Suprapubic skin (tissue), 4 donors: Measurements from ENCODE around the gene USP2. TPM values are rescaled to one million over a fixed set of nuclear protein-coding genes. Genes with fewer than 3 reads are reported as not detected.
"Not testable (repeated sequence)": the region's sequence is repeated elsewhere in the genome, so short reads cannot be mapped to it uniquely, and the experiment has no call there.

Source experiments
- DNase-seq, 2 donors: peaks; one replicate each; pipeline ENCODE4 v3.0.0-alpha.2; 2019; ENCODE audit warnings: low spot score in 2 of 2
- H3K27ac ChIP-seq: fragments of 200-600 bp; sonication (generic); one replicate; pipeline ENCODE4 v1.5.1; 2019
- H3K27me3 ChIP-seq: fragments of 200-600 bp; sonication (generic); one replicate; pipeline ENCODE4 v1.5.1; 2019
- H3K36me3 ChIP-seq: fragments of 200-600 bp; sonication (generic); one replicate; pipeline ENCODE4 v1.5.1; 2019
- H3K4me1 ChIP-seq: fragments of 200-600 bp; sonication (generic); one replicate; pipeline ENCODE4 v1.5.1; 2019
- H3K4me3 ChIP-seq: fragments of 200-600 bp; sonication (generic); one replicate; pipeline ENCODE4 v1.5.1; 2019; ENCODE audit warnings: mild to moderate bottlenecking
- H3K9me3 ChIP-seq: fragments of 200-600 bp; sonication (generic); one replicate; pipeline ENCODE4 v1.5.1; 2019
- EP300 ChIP-seq: sonication (generic); formaldehyde crosslinking; IDR thresholded peaks from one replicate; pipeline ENCODE4 v1.6.1; 2017; ENCODE audit warnings: antibody characterized with exemption
- POLR2A ChIP-seq, 2 donors: fragments of 450-650 bp; IDR thresholded peaks; one replicate each; pipeline ENCODE4 v1.6.1; 2017; ENCODE audit warnings: antibody characterized with exemption in 2 of 2, mild to moderate bottlenecking in 2 of 2, moderate library complexity in 2 of 2
- POLR2AphosphoS5 ChIP-seq, 3 donors: sonication (generic); formaldehyde crosslinking; IDR thresholded peaks; one replicate each; pipeline ENCODE4 v1.6.1; 2017; ENCODE audit warnings: antibody characterized with exemption in 3 of 3
- WGBS: methylation state at CpG from one replicate; pipeline ENCODE4 v1.1.5; 2018; 5-methylcytosine and 5-hydroxymethylcytosine counted together
- total RNA-seq, 4 donors: library from RNA; depleted of rRNA; stranded (reverse); fragments of >200 nt; gene quantifications; one replicate each; pipeline ENCODE4 v1.1.0, GENCODE V29; 2016
- TF ChIP-seq, protein P1 (sequence below), 2 donors: fragments of 200-600 bp in 1 of 2; fragments of 450-650 bp in 1 of 2; sonication (generic) in 1 of 2; IDR thresholded peaks; one replicate each; pipeline ENCODE4 v1.5.1; 2016 to 2019; ENCODE audit warnings: antibody characterized with exemption in 2 of 2, mild to moderate bottlenecking in 1 of 2, moderate library complexity in 1 of 2

The USP2 gene
- total RNA-seq, 4 donors from 2014 or later, result 5.9 to 25.4 (median 15.2) TPM

DNA sequence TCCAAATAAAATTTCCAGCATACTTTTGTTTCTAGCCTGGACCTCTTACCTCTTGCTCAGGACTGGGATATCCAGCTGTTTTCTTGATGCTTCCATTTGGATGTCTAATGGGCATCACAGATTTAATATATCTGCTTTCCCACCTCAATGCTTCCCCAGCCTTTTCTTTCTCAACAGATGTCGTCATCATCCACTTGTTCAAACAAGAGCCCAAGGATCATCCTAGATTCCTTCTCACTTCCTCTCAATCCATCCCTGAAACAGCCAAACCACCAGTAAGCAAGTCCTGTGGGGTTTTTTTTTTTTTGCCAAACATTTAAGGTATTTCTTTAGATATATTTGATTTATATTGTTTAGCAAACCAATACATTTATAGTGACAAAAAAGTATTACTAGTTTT, 29.0 kb upstream of the USP2 start:
- H3K27ac ChIP-seq, result no peak overlapping the region
- no peaks in the 10 kb centered on the region for H3K27me3 ChIP-seq
- no peak for DNase-seq
- 76% methylated on average over 1 of the region's 1 CpG for WGBS
- no peaks in the 10 kb centered on the region for H3K36me3 ChIP-seq
- TF ChIP-seq POLR2AphosphoS5 (IDR thresholded peaks at IDR 0.05) (no peak), POLR2A (IDR thresholded peaks at IDR 0.05) (no peak), EP300 (no peak)
- TF ChIP-seq, protein P1, sequence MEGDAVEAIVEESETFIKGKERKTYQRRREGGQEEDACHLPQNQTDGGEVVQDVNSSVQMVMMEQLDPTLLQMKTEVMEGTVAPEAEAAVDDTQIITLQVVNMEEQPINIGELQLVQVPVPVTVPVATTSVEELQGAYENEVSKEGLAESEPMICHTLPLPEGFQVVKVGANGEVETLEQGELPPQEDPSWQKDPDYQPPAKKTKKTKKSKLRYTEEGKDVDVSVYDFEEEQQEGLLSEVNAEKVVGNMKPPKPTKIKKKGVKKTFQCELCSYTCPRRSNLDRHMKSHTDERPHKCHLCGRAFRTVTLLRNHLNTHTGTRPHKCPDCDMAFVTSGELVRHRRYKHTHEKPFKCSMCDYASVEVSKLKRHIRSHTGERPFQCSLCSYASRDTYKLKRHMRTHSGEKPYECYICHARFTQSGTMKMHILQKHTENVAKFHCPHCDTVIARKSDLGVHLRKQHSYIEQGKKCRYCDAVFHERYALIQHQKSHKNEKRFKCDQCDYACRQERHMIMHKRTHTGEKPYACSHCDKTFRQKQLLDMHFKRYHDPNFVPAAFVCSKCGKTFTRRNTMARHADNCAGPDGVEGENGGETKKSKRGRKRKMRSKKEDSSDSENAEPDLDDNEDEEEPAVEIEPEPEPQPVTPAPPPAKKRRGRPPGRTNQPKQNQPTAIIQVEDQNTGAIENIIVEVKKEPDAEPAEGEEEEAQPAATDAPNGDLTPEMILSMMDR (IDR thresholded peaks at IDR 0.05), result no peak
- H3K9me3 ChIP-seq, result no peaks in the 10 kb centered on the region
- H3K4me1 ChIP-seq, result no peaks in the 10 kb centered on the region
- no peak overlapping the region for H3K4me3 ChIP-seq

DNA sequence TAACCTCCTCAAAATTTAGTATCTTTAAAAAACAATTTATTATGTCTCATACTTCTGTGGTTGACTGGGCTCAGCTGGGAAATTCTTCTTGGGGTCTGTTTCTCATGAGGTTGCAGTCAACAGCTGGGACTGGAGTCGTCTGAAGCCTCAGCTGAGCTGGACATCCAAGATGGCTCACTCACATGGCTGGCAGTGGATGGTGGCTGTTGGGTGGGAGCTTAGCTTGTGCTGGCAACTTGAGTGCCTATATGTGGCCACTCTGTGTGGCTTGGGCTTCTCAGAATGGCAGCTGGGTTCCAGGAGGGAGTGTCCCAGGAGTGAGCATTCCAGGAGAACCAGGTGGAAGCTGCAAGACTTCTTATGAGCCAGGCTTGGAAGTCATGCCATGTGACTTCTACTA, 28.2 kb upstream of the USP2 start:
- H3K36me3 ChIP-seq, result no peaks in the 10 kb centered on the region
- TF ChIP-seq EP300 (no peak), POLR2A (IDR thresholded peaks at IDR 0.05) (no peak), POLR2AphosphoS5 (IDR thresholded peaks at IDR 0.05) (no peak)
- TF ChIP-seq, protein P1 (IDR thresholded peaks at IDR 0.05), result no peak
- WGBS, result no CpG with 5 or more reads among the region's 1 CpG
- no peaks in the 10 kb centered on the region for H3K4me1 ChIP-seq
- no peaks in the 10 kb centered on the region for H3K27me3 ChIP-seq
- H3K27ac ChIP-seq, result no peak overlapping the region
- DNase-seq, result no peak
- H3K4me3 ChIP-seq, result no peak overlapping the region
- no peaks in the 10 kb centered on the region for H3K9me3 ChIP-seq

DNA sequence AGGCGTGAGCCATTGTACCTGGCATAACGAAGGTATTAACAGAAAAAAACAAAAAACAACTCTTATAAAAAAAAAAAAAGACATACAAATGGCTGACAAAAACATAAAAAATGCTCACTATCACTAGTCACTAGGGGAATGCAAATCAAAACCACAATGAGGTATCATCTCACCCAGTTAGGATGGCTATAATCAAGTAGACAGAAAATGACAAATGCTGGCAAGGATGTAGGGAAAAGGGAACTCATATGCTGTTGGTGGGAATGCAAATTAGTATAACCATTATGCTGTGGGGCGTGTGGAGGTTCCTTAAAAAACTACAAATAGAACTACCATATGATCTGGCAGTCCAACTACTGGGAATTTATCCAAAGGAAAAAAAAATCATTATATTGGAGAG, 24.5 kb upstream of the USP2 start:
- H3K9me3 ChIP-seq, result peaks cover 4% of the 10 kb centered on the region
- H3K4me3 ChIP-seq, result no peak overlapping the region
- no peak overlapping the region for H3K27ac ChIP-seq
- no peak for DNase-seq
- H3K4me1 ChIP-seq, result no peaks in the 10 kb centered on the region
- WGBS, result 80% methylated on average over 3 of the region's 3 CpGs
- no peaks in the 10 kb centered on the region for H3K27me3 ChIP-seq
- no peaks in the 10 kb centered on the region for H3K36me3 ChIP-seq
- TF ChIP-seq EP300 (no peak), POLR2AphosphoS5 (IDR thresholded peaks at IDR 0.05) (no peak), POLR2A (IDR thresholded peaks at IDR 0.05) (no peak)
- TF ChIP-seq, protein P1 (IDR thresholded peaks at IDR 0.05), result no peak

DNA sequence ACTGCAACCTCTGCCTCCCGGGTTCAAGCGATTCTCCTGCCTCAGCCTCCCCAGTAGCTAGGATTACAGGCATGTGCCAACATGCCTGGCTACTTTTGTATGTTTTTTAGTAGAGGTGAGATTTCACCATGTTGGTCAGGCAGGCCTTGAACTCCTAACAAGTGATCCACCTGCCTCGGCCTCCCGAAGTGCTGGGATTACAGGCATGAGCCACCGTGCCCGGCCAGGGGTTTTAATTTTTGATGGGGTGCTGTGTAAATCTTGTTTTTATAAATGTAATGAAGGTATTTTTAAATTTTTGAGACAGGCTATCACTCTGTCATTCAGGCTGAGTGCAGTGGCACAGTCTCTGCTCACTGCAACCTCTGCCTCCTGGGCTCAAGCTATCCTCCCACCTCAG, 24.0 kb upstream of the USP2 start:
- not testable (repeated sequence) for H3K36me3 ChIP-seq, H3K27ac ChIP-seq, H3K27me3 ChIP-seq, H3K9me3 ChIP-seq, DNase-seq, H3K4me3 ChIP-seq, H3K4me1 ChIP-seq
- WGBS, result 88% methylated on average over 6 of the region's 6 CpGs

DNA sequence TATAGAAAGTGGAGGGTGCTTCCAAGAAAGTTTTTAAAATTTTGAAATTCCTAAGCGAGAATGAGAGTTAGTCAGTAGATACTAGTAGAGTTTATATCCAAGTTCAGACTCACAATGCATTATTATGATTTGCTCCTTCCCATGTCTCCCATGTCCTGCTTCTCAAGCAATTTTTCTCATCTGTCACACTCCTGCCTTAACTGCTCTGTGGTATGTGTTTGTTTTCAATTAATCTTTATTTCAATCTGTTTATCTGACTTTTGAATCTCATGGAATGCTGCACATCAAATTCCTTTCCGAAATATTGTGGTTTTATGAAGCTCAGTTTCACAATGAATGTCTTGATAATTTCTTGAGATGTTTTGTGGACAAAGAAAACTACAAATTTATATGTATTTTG, 23.4 kb upstream of the USP2 start:
- H3K36me3 ChIP-seq, result no peaks in the 10 kb centered on the region
- no peak for DNase-seq
- H3K4me1 ChIP-seq, result no peaks in the 10 kb centered on the region
- peaks cover 11% of the 10 kb centered on the region for H3K9me3 ChIP-seq
- WGBS, result 61% methylated on average over 2 of the region's 2 CpGs
- H3K27me3 ChIP-seq, result no peaks in the 10 kb centered on the region
- TF ChIP-seq POLR2AphosphoS5 (IDR thresholded peaks at IDR 0.05) (no peak), EP300 (no peak), POLR2A (IDR thresholded peaks at IDR 0.05) (no peak)
- TF ChIP-seq, protein P1 (IDR thresholded peaks at IDR 0.05), result no peak
- H3K27ac ChIP-seq, result no peak overlapping the region
- no peak overlapping the region for H3K4me3 ChIP-seq

DNA sequence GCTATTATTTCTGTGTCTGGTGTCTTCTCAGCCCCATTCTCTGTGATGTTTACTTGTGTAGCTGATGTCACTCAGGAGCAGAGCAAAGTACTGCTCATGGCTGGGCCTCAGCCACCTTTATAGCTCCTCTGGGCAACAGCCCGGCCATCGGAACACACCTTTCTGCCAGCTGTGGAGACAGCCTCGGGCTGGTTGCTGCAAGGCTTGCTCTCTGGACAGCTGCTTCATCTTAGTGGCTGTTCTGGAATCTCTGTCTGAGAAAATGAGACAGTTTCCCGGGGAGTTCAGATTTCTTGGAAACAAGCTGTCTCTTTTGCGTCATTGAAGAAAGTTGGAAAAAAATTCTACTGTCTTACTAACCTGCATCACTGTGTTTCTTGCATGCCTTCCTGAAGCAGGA, 21.5 kb upstream of the USP2 start:
- H3K27ac ChIP-seq, result no peak overlapping the region
- no peak for TF ChIP-seq POLR2A (IDR thresholded peaks at IDR 0.05)
- no peak for TF ChIP-seq EP300
- TF ChIP-seq, protein P1 (IDR thresholded peaks at IDR 0.05), result no peak
- no peak for TF ChIP-seq POLR2AphosphoS5 (IDR thresholded peaks at IDR 0.05)
- no peaks in the 10 kb centered on the region for H3K4me1 ChIP-seq
- no peaks in the 10 kb centered on the region for H3K36me3 ChIP-seq
- peaks cover 14% of the 10 kb centered on the region for H3K9me3 ChIP-seq
- H3K4me3 ChIP-seq, result no peak overlapping the region
- WGBS, result 62% methylated on average over 5 of the region's 5 CpGs
- no peaks in the 10 kb centered on the region for H3K27me3 ChIP-seq
- no peak for DNase-seq
